RWPE1 (cell line): ENCODE results near the gene MTURN.
A peak's percentile ranks its signal among the peaks of the same experiment; 100 is the strongest.

Source experiments
- CTCF ChIA-PET: fragments of 350-600 bp; sonication (Branson Sonifier 250); formaldehyde crosslinking; extraction: SDS; loops from one replicate; lab custom pipeline; 2021; lab: Yijun Ruan, JAX
- POLR2A ChIA-PET: fragments of 400-600 bp; formaldehyde crosslinking; extraction: SDS; loops from one replicate; lab custom pipeline; 2020; ENCODE audit warnings: antibody characterized with exemption; ENCODE audit not compliant: low non-redundant PET; lab: Yijun Ruan, JAX
- DNase-seq: peaks from one replicate; pipeline ENCODE4 v3.0.0; 2012; ENCODE audit warnings: low spot score
- H3K27ac ChIP-seq: fragments of 450-650 bp; 2 replicates; pipeline ENCODE4 v1.5.1; 2017
- TF ChIP-seq, protein P1 (sequence below): fragments of 450-650 bp; conservative IDR thresholded peaks from 2 replicates; pipeline ENCODE4 v1.5.1; 2017; ENCODE audit warnings: low read depth, mild to moderate bottlenecking

MTURN gene

DNA sequence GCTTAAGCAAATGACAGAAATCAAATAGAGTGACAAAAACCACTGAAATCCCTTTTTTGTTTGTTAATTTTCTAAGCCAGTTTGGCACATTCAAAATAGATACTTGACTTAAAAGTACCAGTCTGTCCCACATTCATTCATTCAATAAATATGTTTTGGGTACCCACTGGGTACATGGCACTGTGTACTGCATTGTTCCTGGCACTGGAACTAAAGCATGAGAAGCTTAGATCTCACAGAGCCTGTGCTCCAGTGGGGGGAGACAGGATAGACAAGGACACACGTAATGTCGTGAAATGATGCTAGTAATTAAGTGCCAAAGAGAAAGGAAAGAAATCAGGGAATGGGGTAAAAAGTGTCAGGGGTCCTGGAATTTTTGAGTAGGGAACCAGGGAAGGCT, 13.0 kb downstream of the MTURN start:
- ChIA-PET POLR2A (no interaction called here), CTCF (interaction anchor here (0.6 kb wide), 1 partner anchor 25 kb away, joined by 3 read pairs; no protein-coding TSS in a partner anchor)
- TF ChIP-seq, protein P1, sequence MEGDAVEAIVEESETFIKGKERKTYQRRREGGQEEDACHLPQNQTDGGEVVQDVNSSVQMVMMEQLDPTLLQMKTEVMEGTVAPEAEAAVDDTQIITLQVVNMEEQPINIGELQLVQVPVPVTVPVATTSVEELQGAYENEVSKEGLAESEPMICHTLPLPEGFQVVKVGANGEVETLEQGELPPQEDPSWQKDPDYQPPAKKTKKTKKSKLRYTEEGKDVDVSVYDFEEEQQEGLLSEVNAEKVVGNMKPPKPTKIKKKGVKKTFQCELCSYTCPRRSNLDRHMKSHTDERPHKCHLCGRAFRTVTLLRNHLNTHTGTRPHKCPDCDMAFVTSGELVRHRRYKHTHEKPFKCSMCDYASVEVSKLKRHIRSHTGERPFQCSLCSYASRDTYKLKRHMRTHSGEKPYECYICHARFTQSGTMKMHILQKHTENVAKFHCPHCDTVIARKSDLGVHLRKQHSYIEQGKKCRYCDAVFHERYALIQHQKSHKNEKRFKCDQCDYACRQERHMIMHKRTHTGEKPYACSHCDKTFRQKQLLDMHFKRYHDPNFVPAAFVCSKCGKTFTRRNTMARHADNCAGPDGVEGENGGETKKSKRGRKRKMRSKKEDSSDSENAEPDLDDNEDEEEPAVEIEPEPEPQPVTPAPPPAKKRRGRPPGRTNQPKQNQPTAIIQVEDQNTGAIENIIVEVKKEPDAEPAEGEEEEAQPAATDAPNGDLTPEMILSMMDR: no peak
- no peak overlapping the region for H3K27ac ChIP-seq
- no peak for DNase-seq

DNA sequence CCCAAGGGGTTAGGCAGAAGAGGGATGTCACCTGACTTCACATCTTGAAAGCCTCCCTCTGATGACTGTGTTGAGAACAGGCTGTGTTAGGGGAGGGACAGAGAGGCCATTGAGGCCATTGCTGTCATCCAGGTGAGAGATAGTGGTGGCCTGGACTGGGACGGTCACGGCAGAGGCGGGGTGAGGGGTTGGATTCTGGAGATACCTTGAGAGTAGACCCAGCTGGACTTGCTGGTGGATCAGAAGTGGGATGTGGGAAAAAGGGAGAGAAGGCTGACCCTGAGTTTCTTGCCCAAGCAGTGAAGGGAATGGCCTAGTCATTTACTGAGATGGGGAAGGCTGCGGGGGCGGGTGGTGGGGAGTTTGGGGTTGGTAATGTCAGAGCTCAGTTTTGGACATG, 13.6 kb downstream of the MTURN start:
- TF ChIP-seq, protein P1: no peak
- ChIA-PET CTCF (interaction anchor here (0.6 kb wide), 1 partner anchor 25 kb away, joined by 3 read pairs; no protein-coding TSS in a partner anchor), POLR2A (no interaction called here)
- peak overlapping the region; percentile 43 for H3K27ac ChIP-seq
- DNase-seq: no peak

DNA sequence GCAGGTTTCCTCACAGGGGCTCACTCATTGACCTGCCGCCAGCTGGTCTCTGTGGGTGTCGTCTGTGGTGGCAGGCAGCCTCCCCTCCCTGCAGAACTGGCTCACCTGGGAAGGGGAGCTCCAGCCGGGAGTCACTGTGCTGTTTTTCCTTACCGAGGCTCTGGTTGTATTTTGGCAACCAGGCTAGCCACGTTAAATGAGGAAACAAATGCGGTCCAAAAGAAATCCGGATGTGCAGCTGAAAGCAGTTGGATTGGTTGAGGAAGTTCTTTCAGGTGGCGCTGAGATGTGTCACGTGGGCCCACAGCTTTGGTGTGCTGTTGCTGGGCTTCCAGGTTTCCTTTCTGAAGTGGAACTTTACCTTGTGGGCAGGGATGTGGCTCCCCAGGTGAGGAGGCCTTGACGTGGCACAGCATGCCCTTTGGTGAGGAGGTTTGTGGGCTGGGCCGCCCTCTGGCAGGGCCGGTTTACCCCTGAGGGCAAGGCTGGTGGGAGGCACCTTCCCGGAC, 14.2 kb downstream of the MTURN start:
- CTCF ChIA-PET: no interaction called here

DNA sequence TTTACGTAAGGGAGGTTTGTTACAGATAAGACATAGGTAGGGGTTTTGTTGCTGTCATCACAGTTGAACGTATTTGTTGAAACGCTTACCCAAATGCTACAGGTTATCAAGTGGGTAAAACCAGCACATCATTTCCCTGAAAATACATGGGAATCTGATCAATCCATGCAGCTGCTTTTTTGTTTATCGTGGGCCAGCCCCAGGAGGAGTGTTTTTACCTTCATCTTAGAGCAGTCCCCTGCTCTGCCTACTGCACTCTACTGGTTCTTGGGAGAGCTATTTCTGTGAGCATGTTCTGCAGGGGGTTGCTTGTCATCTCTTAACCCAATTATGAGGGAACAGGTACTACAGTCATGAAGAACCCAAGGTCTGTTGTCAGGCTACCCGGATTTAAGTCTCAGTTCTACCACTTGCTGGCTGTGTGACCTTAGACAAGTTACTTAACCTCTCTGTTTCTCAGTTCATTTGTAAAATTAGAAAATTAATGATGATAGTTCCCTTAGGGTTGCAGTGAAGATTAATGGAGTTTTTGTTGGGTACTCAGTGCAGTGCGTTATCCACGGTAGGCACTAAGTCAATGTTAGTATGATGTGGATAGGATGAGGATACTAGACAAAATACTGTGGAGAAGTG, 15.0 kb downstream of the MTURN start:
- CTCF ChIA-PET: no interaction called here
- TF ChIP-seq, protein P1: no peak
- POLR2A ChIA-PET: no interaction called here

More for the DNA sequence above, 14.2 kb downstream of the MTURN start:
- H3K27ac ChIP-seq: peak overlapping the region; percentile 43
- POLR2A ChIA-PET: no interaction called here
- peak; percentile 48 for DNase-seq
- TF ChIP-seq, protein P1: no peak

DNA sequence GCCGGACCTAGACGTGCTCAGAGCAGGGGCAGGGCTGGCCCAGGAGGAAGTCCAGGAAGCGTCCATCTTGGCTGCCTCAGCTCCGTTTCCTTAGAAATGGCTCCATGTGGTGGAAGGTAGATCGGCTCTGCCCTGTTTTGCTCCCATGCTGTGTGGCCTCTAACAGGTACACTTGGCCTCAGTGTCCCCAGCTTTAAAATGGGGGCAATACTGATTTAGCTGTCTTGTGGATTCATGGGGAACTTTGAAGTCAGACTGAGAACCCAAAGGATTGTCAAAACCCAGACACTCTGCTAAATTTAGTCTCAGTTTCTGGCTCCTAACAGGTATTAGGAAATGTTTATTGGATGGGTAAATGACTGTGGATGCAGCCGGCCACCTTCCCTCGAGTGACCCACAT, 15.9 kb downstream of the MTURN start:
- no peak overlapping the region for H3K27ac ChIP-seq
- ChIA-PET POLR2A (no interaction called here), CTCF (no interaction called here)
- DNase-seq: no peak
- TF ChIP-seq, protein P1: no peak

More for the DNA sequence above, 15.0 kb downstream of the MTURN start:
- H3K27ac ChIP-seq: no peak overlapping the region; the same call in 1 of the 2 replicates
- no peak for DNase-seq

DNA sequence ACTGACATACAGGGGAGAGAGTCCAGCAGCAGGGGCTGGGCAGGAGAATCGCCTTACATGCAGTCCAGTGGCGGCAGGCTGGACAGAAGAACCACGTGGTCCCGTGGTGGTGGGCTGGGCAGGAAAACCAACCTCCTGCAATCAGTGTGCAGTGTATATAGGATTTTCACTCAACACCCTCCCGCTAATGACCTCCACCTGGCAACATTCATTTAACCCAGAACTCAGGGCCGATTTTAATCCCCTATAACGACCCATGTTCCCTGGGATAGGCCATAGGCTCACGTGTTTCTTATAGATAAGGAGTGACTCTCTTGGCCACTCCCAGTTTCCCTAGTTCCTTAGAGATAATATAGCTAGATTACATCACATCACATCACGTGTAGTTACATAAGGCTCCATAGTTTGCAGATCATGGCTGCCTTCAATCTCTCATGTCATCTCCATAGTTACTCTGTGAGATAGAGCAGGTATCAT, 19.4 kb downstream of the MTURN start:
- ChIA-PET POLR2A (no interaction called here), CTCF (no interaction called here)
- H3K27ac ChIP-seq: no peak overlapping the region
- TF ChIP-seq, protein P1: no peak
- DNase-seq: no peak
